T-helper 2 cell treated with Interferon-gamma antibody and Interleukin-4, amounts not matched to agents 5 μg/mL and 100 μg/mL, for 36 hours (primary cell): ENCODE results near the gene TUBB1.
A peak's percentile ranks its signal among the peaks of the same experiment; 100 is the strongest.

Source experiments
- DNase-seq: peaks from one replicate; pipeline ENCODE4 v3.0.0; 2021; ENCODE audit warnings: low spot score
- H3K27ac Mint-ChIP-seq: one replicate; pipeline ENCODE4 v1.8.0; 2021; ENCODE audit warnings: mild to moderate bottlenecking, mixed read lengths
- H3K27me3 Mint-ChIP-seq: one replicate; pipeline ENCODE4 v1.8.0; 2021; ENCODE audit warnings: low read depth, mixed read lengths
- H3K36me3 Mint-ChIP-seq: one replicate; pipeline ENCODE4 v1.8.0; 2021; ENCODE audit warnings: low read depth, mixed read lengths
- H3K4me1 Mint-ChIP-seq: one replicate; pipeline ENCODE4 v1.8.0; 2021; ENCODE audit warnings: low read depth, mixed read lengths
- H3K4me3 Mint-ChIP-seq: one replicate; pipeline ENCODE4 v1.8.0; 2022; ENCODE audit warnings: mild to moderate bottlenecking, moderate library complexity, mixed read lengths
- H3K9me3 Mint-ChIP-seq: one replicate; pipeline ENCODE4 v1.8.0; 2021; ENCODE audit warnings: mixed read lengths

The TUBB1 gene

DNA sequence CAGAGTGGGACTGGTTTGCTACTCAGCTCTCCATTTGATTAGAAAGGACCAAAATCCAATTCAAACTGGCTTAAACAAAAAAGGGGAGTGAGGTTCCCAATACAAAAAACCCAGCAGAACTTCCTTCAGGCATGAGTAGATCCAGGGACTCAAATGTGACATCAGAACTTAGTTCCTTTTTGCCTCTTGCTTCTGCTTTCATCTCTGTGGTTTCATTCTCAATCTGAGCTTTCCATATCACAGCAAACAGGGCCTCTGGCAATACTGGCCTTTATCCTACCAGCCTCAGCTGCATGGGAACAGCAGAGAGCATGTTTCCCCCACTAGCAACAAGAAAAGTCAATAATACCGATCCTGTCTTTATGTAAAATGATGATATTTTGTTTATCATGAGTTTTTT lies 52.0 kb downstream of the TUBB1 start:
- no peaks in the 10 kb centered on the region for H3K9me3 Mint-ChIP-seq
- DNase-seq, result no peak
- H3K27ac Mint-ChIP-seq, result no peak overlapping the region
- no peaks in the 10 kb centered on the region for H3K36me3 Mint-ChIP-seq
- peaks cover 10% of the 10 kb centered on the region for H3K4me1 Mint-ChIP-seq
- peaks cover 35% of the 10 kb centered on the region for H3K27me3 Mint-ChIP-seq
- no peak overlapping the region for H3K4me3 Mint-ChIP-seq

DNA sequence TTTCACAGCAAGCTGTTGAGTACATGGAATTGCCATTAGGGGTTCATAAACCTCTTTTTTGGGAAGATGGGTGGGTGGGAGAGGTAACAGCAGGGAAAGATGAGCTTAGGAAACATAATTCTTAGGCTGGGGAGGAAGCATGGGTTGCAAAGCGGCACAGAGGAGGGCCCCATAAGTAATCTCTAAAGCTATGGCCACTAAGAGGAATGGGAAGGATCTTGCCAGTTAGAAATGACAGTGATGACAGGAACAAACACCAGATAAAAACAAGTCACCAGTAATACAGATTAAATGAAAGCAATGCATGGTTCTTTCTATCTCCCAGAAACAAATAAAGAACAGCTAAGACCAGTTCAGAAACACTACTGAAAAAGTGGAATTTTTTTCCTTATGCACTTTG lies 54.4 kb downstream of the TUBB1 start:
- Mint-ChIP-seq H3K36me3 (no peaks in the 10 kb centered on the region), H3K27me3 (peaks cover 32% of the 10 kb centered on the region), H3K4me1 (peaks cover 16% of the 10 kb centered on the region), H3K4me3 (no peak overlapping the region), H3K27ac (no peak overlapping the region), H3K9me3 (no peaks in the 10 kb centered on the region)
- DNase-seq, result no peak

DNA sequence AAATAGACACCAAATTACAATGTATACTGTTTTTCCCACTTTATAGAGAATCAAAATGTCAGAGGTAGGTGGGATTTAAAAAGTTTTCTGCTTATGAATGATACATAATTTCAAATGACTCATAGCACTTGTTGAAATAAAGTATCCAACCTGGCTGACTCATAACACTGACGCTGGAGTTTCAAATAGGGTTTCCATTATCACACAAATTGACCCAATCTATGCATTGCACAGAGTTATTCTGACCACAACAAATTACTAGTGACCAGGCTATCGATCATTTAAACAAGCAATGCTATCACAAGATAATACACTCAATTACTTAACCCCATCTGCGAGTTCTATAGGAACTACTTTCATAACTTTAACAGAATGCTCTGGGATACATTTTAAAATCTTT lies 55.2 kb downstream of the TUBB1 start:
- no peaks in the 10 kb centered on the region for H3K9me3 Mint-ChIP-seq
- peaks cover 30% of the 10 kb centered on the region for H3K27me3 Mint-ChIP-seq
- no peak overlapping the region for H3K4me3 Mint-ChIP-seq
- no peaks in the 10 kb centered on the region for H3K36me3 Mint-ChIP-seq
- peak; percentile 17 for DNase-seq
- peaks cover 16% of the 10 kb centered on the region for H3K4me1 Mint-ChIP-seq
- H3K27ac Mint-ChIP-seq, result no peak overlapping the region

DNA sequence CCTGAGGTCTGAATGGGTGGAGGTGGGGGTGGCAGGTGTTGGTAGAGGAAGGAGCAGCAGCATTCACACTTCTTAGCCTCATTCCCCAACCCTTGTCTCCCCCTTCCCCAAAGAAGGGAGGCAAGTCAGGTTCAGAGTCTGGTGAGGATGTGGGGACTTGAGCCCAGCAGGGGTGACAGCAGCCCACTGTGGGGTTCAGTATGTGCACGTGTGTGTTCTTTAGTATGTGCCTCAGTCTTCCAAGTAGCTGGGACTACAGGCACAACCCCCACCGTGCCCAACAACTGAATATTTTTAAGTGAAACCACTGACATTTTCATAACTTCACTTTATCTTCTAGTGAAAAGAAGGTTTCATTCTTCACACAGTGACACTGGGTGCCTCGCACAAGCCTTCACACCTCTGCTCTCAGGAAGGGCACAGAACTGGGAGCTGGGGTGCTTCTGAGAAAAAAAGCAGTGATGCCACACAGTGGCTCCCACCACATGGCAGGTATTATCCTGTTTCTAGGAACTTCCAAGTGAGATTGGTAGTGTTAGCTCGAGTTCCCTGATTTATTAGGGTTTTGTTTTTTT lies 56.8 kb downstream of the TUBB1 start:
- H3K36me3 Mint-ChIP-seq, result no peaks in the 10 kb centered on the region
- no peak overlapping the region for H3K4me3 Mint-ChIP-seq
- H3K9me3 Mint-ChIP-seq, result no peaks in the 10 kb centered on the region
- peaks cover 30% of the 10 kb centered on the region for H3K27me3 Mint-ChIP-seq
- no peak overlapping the region for H3K27ac Mint-ChIP-seq
- H3K4me1 Mint-ChIP-seq, result peaks cover 16% of the 10 kb centered on the region
- DNase-seq, result no peak
